ENCODE data around the gene MTPN. TPM values are rescaled to one million over a fixed set of nuclear protein-coding genes. Genes with fewer than 3 reads are reported as not detected.

MTPN gene
- total RNA-seq, 1 experiment from 2014 or later = 166 TPM

- H3K4me1 ChIP-seq (ENCODE audit: insufficient read depth, low read length, poor library complexity, severe bottlenecking) = no peaks in the 10 kb centered on the region
- no peak for TF ChIP-seq EZH2 (IDR thresholded peaks at IDR 0.05; ENCODE audit: borderline replicate concordance, low read depth, low read length, poor library complexity, severe bottlenecking)
- TF ChIP-seq CTCF (conservative IDR thresholded peaks at IDR 0.05; ENCODE audit: low read depth, low read length) = no peak
- H3K27me3 ChIP-seq (replicated peaks; ENCODE audit: insufficient read depth, low read depth, low read length, poor library complexity) = no peaks in the 10 kb centered on the region
- BruUV-seq (replicated peaks) = no TSS peak
- CTCF ChIA-PET = no interaction called here
- no peaks in the 10 kb centered on the region for H3K36me3 ChIP-seq (ENCODE audit: insufficient read depth, low read length, poor library complexity, severe bottlenecking)
- no peak overlapping the region for H3K27ac ChIP-seq (ENCODE audit: low read depth, low read length, poor library complexity, severe bottlenecking)
- POLR2A ChIA-PET (ENCODE audit: low non-redundant PET) = no interaction called here
- no peak overlapping the region for H3K4me3 ChIP-seq (ENCODE audit: low read depth, low read length, poor library complexity, severe bottlenecking)
- H3K9me3 ChIP-seq (ENCODE audit: low read depth, low read length, poor library complexity, severe bottlenecking) = no peaks in the 10 kb centered on the region
- no peak for DNase-seq (ENCODE audit: low spot score)
- intact Hi-C loops (cut with micrococcal nuclease; ENCODE audit: unreplicated experiment) = no loop called here
Measured at GRCh38 chr7:135888740-135889139, 88.4 kb downstream of the MTPN start.

DNA sequence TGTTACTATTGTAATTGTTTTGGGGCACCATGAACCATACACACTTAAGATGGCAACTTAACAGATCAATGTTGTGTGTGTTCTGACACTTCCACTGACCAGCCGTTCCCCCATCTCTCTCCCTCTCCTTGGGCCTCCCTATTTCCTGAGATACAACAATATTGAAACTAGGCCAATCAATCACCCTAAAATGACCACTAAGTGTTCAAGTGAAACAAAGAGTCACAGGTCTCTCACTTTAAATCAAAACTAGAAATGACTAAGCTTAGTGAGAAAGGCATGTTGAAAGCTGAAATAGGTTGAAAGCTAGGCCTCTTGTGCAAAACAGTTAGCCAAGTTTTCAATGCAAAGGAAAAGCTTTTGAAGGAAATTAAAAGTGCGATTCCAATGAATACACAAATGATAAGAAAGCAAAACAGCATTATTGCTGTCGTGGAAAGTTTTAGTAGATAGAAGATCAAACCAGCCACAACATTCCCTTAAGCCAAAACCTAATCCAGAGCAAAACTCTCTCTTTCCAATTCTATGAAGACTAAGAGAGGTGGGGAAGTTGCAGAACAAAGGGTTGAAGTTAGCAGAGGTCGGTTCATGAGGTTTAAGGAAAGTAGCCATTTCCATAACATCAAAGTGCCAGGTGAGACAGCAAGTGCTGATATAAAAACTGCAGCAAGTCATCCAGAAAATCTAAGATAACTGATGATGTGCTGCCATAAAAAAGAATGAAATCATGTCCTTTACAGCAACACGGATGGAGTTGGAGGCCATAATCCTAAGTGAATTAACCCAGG, 90.6 kb downstream of the MTPN start:
- Histone ChIP-seq H3K27ac (ENCODE audit: low read depth, low read length, poor library complexity, severe bottlenecking) (no peak overlapping the region), H3K4me1 (ENCODE audit: insufficient read depth, low read length, poor library complexity, severe bottlenecking) (no peaks in the 10 kb centered on the region), H3K4me3 (ENCODE audit: low read depth, low read length, poor library complexity, severe bottlenecking) (no peak overlapping the region), H3K9me3 (ENCODE audit: low read depth, low read length, poor library complexity, severe bottlenecking) (no peaks in the 10 kb centered on the region), H3K27me3 (replicated peaks; ENCODE audit: insufficient read depth, low read depth, low read length, poor library complexity) (no peaks in the 10 kb centered on the region), H3K36me3 (ENCODE audit: insufficient read depth, low read length, poor library complexity, severe bottlenecking) (no peaks in the 10 kb centered on the region)
- ChIA-PET CTCF (no interaction called here), POLR2A (ENCODE audit: low non-redundant PET) (no interaction called here)
- no peak for TF ChIP-seq CTCF (conservative IDR thresholded peaks at IDR 0.05; ENCODE audit: low read depth, low read length)
- TF ChIP-seq EZH2 (IDR thresholded peaks at IDR 0.05; ENCODE audit: borderline replicate concordance, low read depth, low read length, poor library complexity, severe bottlenecking) = no peak
- intact Hi-C loops (cut with micrococcal nuclease; ENCODE audit: unreplicated experiment) = no loop called here
- no peak for DNase-seq (ENCODE audit: low spot score)
- BruUV-seq (replicated peaks) = no TSS peak

DNA sequence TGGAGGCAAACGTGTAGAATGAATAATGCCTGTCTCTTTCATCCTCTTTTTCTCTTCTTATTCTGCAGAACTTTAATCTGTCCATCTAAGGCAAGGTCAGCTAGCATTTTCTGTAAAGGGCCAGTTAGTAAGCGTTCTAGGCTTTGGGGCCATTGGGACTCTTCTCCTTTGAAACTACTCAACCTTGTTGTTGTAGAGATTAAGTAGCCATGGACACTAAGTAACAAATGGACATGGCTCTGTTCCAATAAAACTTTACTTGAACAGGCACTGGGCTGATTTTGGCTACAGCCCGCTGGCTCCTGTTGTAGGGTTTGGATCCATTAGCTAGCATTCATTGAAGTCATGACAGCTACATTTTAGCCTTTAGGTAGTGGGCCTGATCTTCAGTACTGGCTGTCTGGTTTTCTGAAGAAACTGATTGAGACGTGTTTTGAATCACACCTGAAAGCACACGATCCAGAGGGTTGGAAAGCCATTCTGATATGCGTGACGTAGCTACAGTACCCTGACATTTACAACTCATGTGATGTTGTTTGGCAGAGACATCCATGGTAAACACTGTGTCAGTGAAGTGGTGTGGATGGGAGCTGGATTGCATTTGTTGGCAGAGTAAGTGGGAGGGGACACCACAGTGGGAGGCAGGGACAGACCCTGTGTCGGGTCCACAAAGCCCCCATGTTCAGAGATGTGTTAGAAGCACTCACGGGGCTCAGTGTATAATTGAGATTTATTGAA, 92.5 kb downstream of the MTPN start:
- TF ChIP-seq EZH2 (IDR thresholded peaks at IDR 0.05; ENCODE audit: borderline replicate concordance, low read depth, low read length, poor library complexity, severe bottlenecking) (no peak), CTCF (conservative IDR thresholded peaks at IDR 0.05; ENCODE audit: low read depth, low read length) (no peak)
- POLR2A ChIA-PET (ENCODE audit: low non-redundant PET) = no interaction called here
- DNase-seq (ENCODE audit: low spot score) = no peak
- H3K36me3 ChIP-seq (ENCODE audit: insufficient read depth, low read length, poor library complexity, severe bottlenecking) = no peaks in the 10 kb centered on the region
- CTCF ChIA-PET = no interaction called here
- no TSS peak for BruUV-seq (replicated peaks)
- no peaks in the 10 kb centered on the region for H3K27me3 ChIP-seq (replicated peaks; ENCODE audit: insufficient read depth, low read depth, low read length, poor library complexity)
- intact Hi-C loops (cut with micrococcal nuclease; ENCODE audit: unreplicated experiment) = no loop called here
- H3K27ac ChIP-seq (ENCODE audit: low read depth, low read length, poor library complexity, severe bottlenecking) = no peak overlapping the region
- no peaks in the 10 kb centered on the region for H3K4me1 ChIP-seq (ENCODE audit: insufficient read depth, low read length, poor library complexity, severe bottlenecking)
- H3K9me3 ChIP-seq (ENCODE audit: low read depth, low read length, poor library complexity, severe bottlenecking) = no peaks in the 10 kb centered on the region
- H3K4me3 ChIP-seq (ENCODE audit: low read depth, low read length, poor library complexity, severe bottlenecking) = no peak overlapping the region

All from A673 (cell line).